ENCODE results near the gene PIP5K1A.

Gene PIP5K1A

GRCh38 chr1:151237678-151238466, 39.5 kb downstream of the PIP5K1A start:
- H3K36me3 ChIP-seq (ENCODE audit: control insufficient read depth in 2 of 2, insufficient read depth in 1 of 2, low read length in 2 of 2): peaks cover 82 to 100% of the 10 kb centered on the region in 2 experiments
- H3K27ac ChIP-seq (ENCODE audit: extremely low read depth, low read depth, low read length): no peak overlapping the region
- H3K4me3 ChIP-seq (ENCODE audit: low read depth, low read length): no peak overlapping the region
- ChIA-PET POLR2A (interaction anchor here (0.7 kb wide), 1 partner anchor 44 kb away, joined by 3 read pairs; no protein-coding TSS in a partner anchor), CTCF (interaction anchor here (0.6 to 1.6 kb wide), 3 partner anchors 12 to 135 kb away, joined by 3 to 8 read pairs (median 3); no protein-coding TSS in a partner anchor)
- no peaks in the 10 kb centered on the region for H3K9me3 ChIP-seq (ENCODE audit: control insufficient read depth, insufficient read depth, low read depth, low read length)
- TF ChIP-seq ZNF76 (tag by site-specific recombination; IDR thresholded peaks at IDR 0.05; ENCODE audit: borderline replicate concordance, low read depth) (no peak), FEZF1 (tag by site-specific recombination; IDR thresholded peaks at IDR 0.05) (no peak)
- TF ChIP-seq, protein P1, sequence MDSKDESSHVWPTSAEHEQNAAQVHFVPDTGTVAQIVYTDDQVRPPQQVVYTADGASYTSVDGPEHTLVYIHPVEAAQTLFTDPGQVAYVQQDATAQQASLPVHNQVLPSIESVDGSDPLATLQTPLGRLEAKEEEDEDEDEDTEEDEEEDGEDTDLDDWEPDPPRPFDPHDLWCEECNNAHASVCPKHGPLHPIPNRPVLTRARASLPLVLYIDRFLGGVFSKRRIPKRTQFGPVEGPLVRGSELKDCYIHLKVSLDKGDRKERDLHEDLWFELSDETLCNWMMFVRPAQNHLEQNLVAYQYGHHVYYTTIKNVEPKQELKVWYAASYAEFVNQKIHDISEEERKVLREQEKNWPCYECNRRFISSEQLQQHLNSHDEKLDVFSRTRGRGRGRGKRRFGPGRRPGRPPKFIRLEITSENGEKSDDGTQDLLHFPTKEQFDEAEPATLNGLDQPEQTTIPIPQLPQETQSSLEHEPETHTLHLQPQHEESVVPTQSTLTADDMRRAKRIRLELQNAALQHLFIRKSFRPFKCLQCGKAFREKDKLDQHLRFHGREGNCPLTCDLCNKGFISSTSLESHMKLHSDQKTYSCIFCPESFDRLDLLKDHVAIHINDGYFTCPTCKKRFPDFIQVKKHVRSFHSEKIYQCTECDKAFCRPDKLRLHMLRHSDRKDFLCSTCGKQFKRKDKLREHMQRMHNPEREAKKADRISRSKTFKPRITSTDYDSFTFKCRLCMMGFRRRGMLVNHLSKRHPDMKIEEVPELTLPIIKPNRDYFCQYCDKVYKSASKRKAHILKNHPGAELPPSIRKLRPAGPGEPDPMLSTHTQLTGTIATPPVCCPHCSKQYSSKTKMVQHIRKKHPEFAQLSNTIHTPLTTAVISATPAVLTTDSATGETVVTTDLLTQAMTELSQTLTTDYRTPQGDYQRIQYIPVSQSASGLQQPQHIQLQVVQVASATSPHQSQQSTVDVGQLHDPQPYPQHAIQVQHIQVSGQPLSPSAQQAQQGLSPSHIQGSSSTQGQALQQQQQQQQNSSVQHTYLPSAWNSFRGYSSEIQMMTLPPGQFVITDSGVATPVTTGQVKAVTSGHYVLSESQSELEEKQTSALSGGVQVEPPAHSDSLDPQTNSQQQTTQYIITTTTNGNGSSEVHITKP (tag by site-specific recombination; IDR thresholded peaks at IDR 0.05): peak; percentile 96
- no peaks in the 10 kb centered on the region for H3K4me1 ChIP-seq (ENCODE audit: control insufficient read depth, insufficient read depth, low read length)

- no peaks in the 10 kb centered on the region for H3K4me1 ChIP-seq (ENCODE audit: control insufficient read depth, insufficient read depth, low read length)
- TF ChIP-seq ZNF580 (tag by site-specific recombination; IDR thresholded peaks at IDR 0.05) (no peak), ZNF747 (tag by site-specific recombination; IDR thresholded peaks at IDR 0.05) (no peak), ZNF23 (tag by site-specific recombination; IDR thresholded peaks at IDR 0.05; ENCODE audit: borderline replicate concordance) (no peak), ZNF10 (tag by site-specific recombination; IDR thresholded peaks at IDR 0.05) (no peak), BCL11A (tag by site-specific recombination; IDR thresholded peaks at IDR 0.05; ENCODE audit: low read depth) (no peak), ZNF433 (tag by site-specific recombination; IDR thresholded peaks at IDR 0.05; ENCODE audit: low read depth) (no peak), ZNF354C (tag by site-specific recombination; IDR thresholded peaks at IDR 0.05; ENCODE audit: borderline replicate concordance, low read depth) (no peak), ZSCAN23 (tag by site-specific recombination; IDR thresholded peaks at IDR 0.05) (no peak), ZNF138 (tag by site-specific recombination; IDR thresholded peaks at IDR 0.05; ENCODE audit: borderline replicate concordance) (no peak), ZNF280D (tag by site-specific recombination; IDR thresholded peaks at IDR 0.05) (no peak), YY2 (tag by site-specific recombination; IDR thresholded peaks at IDR 0.05) (no peak)
- TF ChIP-seq, protein P2, sequence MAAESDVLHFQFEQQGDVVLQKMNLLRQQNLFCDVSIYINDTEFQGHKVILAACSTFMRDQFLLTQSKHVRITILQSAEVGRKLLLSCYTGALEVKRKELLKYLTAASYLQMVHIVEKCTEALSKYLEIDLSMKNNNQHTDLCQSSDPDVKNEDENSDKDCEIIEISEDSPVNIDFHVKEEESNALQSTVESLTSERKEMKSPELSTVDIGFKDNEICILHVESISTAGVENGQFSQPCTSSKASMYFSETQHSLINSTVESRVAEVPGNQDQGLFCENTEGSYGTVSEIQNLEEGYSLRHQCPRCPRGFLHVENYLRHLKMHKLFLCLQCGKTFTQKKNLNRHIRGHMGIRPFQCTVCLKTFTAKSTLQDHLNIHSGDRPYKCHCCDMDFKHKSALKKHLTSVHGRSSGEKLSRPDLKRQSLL (tag by site-specific recombination; IDR thresholded peaks at IDR 0.05): no peak
- TF ChIP-seq, protein P3, sequence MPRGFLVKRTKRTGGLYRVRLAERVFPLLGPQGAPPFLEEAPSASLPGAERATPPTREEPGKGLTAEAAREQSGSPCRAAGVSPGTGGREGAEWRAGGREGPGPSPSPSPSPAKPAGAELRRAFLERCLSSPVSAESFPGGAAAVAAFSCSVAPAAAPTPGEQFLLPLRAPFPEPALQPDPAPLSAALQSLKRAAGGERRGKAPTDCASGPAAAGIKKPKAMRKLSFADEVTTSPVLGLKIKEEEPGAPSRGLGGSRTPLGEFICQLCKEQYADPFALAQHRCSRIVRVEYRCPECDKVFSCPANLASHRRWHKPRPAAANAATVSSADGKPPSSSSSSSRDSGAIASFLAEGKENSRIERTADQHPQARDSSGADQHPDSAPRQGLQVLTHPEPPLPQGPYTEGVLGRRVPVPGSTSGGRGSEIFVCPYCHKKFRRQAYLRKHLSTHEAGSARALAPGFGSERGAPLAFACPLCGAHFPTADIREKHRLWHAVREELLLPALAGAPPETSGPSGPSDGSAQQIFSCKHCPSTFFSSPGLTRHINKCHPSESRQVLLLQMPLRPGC (tag by site-specific recombination; IDR thresholded peaks at IDR 0.05): no peak
- CTCF ChIA-PET: interaction anchor here (0.6 to 1.6 kb wide), 2 partner anchors 12 to 136 kb away, joined by 3 to 8 read pairs; no protein-coding TSS in a partner anchor
- no peaks in the 10 kb centered on the region for H3K9me3 ChIP-seq (ENCODE audit: control insufficient read depth, insufficient read depth, low read depth, low read length)
- POLR2A ChIA-PET: no interaction called here
- no peak overlapping the region for H3K27ac ChIP-seq (ENCODE audit: extremely low read depth, low read depth, low read length)
- peaks cover 80 to 100% of the 10 kb centered on the region in 2 experiments for H3K36me3 ChIP-seq (ENCODE audit: control insufficient read depth in 2 of 2, insufficient read depth in 1 of 2, low read length in 2 of 2)
- no peak overlapping the region for H3K4me3 ChIP-seq (ENCODE audit: low read depth, low read length)
These were observed 40.1 kb downstream of the PIP5K1A start for GRCh38 chr1:151238467-151238739.
